HCT116 (cell line): ENCODE data around the gene CDH4. TPM values are rescaled to one million over a fixed set of nuclear protein-coding genes. Genes with fewer than 3 reads are reported as not detected.

ENCODE experiments used
- ATAC-seq: fragments of 200-7000 bp; cut with Tn5 transposase; 2 replicates; pipeline ENCODE4 v1.9.1; 2020; ENCODE audit warnings: mild to moderate bottlenecking, moderate library complexity
- BruUV-seq: library from RNA; stranded (reverse); fragments of 400-500 nt; replicated peaks from 2 replicates; lab custom pipeline; 2021; lab: Mats Ljungman, UMichigan
- CTCF ChIA-PET: fragments of 300-600 bp; sonication (Branson Sonifier 250); formaldehyde crosslinking; loops from one replicate; lab custom pipeline; 2021; ENCODE audit warnings: antibody characterized with exemption; lab: Charles Lee
- POLR2A ChIA-PET: fragments of 300-600, 350-600 bp; sonication (Branson Sonifier 250); formaldehyde crosslinking; loops from one replicate; lab custom pipeline; 2021; ENCODE audit warnings: antibody characterized with exemption; lab: Charles Lee
- RAD21 ChIA-PET, 2 experiments: fragments of 300-600 bp; sonication (Branson Sonifier 250); formaldehyde crosslinking; loops; one replicate each; lab custom pipeline; 2023; ENCODE audit warnings: low total read pairs in 2 of 2; ENCODE audit not compliant: uncharacterized antibody in 2 of 2, unreplicated experiment in 2 of 2, low non-redundant PET in 1 of 2; lab: Charles Lee
- DNase-seq: peaks from one replicate; pipeline ENCODE4 v3.0.0-alpha.2; 2010; ENCODE audit warnings: low read depth, low spot score
- H2AFZ ChIP-seq: fragments of 200-600 bp; shearing (Covaris generic), sonication (generic); 2 replicates; pipeline ENCODE4 v1.6.1; 2017; ENCODE audit warnings: low read depth, mixed run types, mixed read lengths, antibody characterized with exemption, low read length; ENCODE audit not compliant: poor library complexity, severe bottlenecking
- H3K27ac ChIP-seq: 2 replicates; pipeline ENCODE4 v1.5.1; 2012; ENCODE audit warnings: low read depth, low read length
- H3K27me3 ChIP-seq: fragments of 200-600 bp; sonication (generic); 2 replicates; pipeline ENCODE4 v1.6.1; 2016; ENCODE audit warnings: mixed run types, low read length, mixed read lengths; ENCODE audit not compliant: insufficient read depth
- H3K36me3 ChIP-seq, 2 experiments: fragments of 200-500 bp in 1 of 2; fragments of 200-600 bp in 1 of 2; sonication (Bioruptor generic) in 1 of 2; sonication (generic) in 1 of 2; 2 replicates each; pipeline versions ENCODE4 v1.5.1 to v1.6.1; 2014 to 2016; ENCODE audit warnings: low read length in 2 of 2, inconsistent platforms in 1 of 2, mixed read lengths in 1 of 2, mixed run types in 1 of 2; ENCODE audit not compliant: insufficient read depth in 2 of 2, control insufficient read depth in 1 of 2
- H3K4me1 ChIP-seq, 2 experiments: fragments of 200-600 bp in 1 of 2; sonication (generic) in 1 of 2; 2 replicates each; pipeline versions ENCODE4 v1.5.1 to v1.6.1; 2012 to 2017; ENCODE audit warnings: low read length in 2 of 2, inconsistent platforms in 1 of 2, mild to moderate bottlenecking in 1 of 2, mixed read lengths in 1 of 2, mixed run types in 1 of 2, moderate library complexity in 1 of 2; ENCODE audit not compliant: insufficient read depth in 2 of 2, control insufficient read depth in 1 of 2
- H3K4me2 ChIP-seq: fragments of 200-600 bp; sonication (generic); 2 replicates; pipeline ENCODE4 v1.6.1; 2017; ENCODE audit warnings: mixed run types, low read length, mixed read lengths
- H3K4me3 ChIP-seq, 2 experiments: fragments of 200-600 bp in 1 of 2; sonication (generic) in 1 of 2; replicated peaks in 1 of 2; 2 replicates each; pipeline ENCODE4 v1.5.1; 2011 to 2016; ENCODE audit warnings: low read length in 2 of 2, control low read depth in 1 of 2, low read depth in 1 of 2, mild to moderate bottlenecking in 1 of 2, mixed read lengths in 1 of 2, mixed run types in 1 of 2
- H3K79me2 ChIP-seq: fragments of 200-600 bp; sonication (generic); 2 replicates; pipeline ENCODE4 v1.6.1; 2017; ENCODE audit warnings: mild to moderate bottlenecking, mixed run types, low read length, moderate library complexity, mixed read lengths; ENCODE audit not compliant: insufficient read depth
- H3K9ac ChIP-seq: fragments of 200-600 bp; sonication (generic); 2 replicates; pipeline ENCODE4 v1.6.1; 2016; ENCODE audit warnings: low read length, mixed read lengths
- H3K9me2 ChIP-seq: fragments of 200-600 bp; sonication (generic), shearing (Covaris generic); 2 replicates; pipeline ENCODE4 v1.6.1; 2017; ENCODE audit warnings: mixed run types, mild to moderate bottlenecking, moderate library complexity; ENCODE audit not compliant: insufficient read depth
- H3K9me3 ChIP-seq, 2 experiments: fragments of 200-500 bp in 1 of 2; fragments of 200-600 bp in 1 of 2; sonication (Bioruptor generic) in 1 of 2; sonication (generic) in 1 of 2; 2 replicates each; pipeline ENCODE4 v1.6.1; 2014 to 2017; ENCODE audit warnings: low read length in 2 of 2, mixed read lengths in 2 of 2, inconsistent platforms in 1 of 2, low read depth in 1 of 2, mild to moderate bottlenecking in 1 of 2, mixed run types in 1 of 2, moderate library complexity in 1 of 2; ENCODE audit not compliant: control insufficient read depth in 1 of 2, insufficient read depth in 1 of 2
- H4K20me1 ChIP-seq: fragments of 200-600 bp; sonication (generic), shearing (Covaris generic); 2 replicates; pipeline ENCODE4 v1.6.1; 2017; ENCODE audit warnings: mixed run types, mild to moderate bottlenecking, moderate library complexity; ENCODE audit not compliant: insufficient read depth
- CBX3 ChIP-seq: IDR thresholded peaks from 2 replicates; pipeline ENCODE4 v1.6.1; 2012; ENCODE audit warnings: low read depth
- CEBPB ChIP-seq: IDR thresholded peaks from 2 replicates; pipeline ENCODE4 v1.6.1; 2012; ENCODE audit warnings: low read depth
- ELF1 ChIP-seq: IDR thresholded peaks from 2 replicates; pipeline ENCODE4 v1.6.1; 2012; ENCODE audit warnings: low read depth, borderline replicate concordance
- EZH2phosphoT487 ChIP-seq: fragments of 200-600 bp; IDR thresholded peaks from 2 replicates; pipeline ENCODE4 v1.6.1; 2018; ENCODE audit warnings: antibody characterized with exemption, borderline replicate concordance
- POLR2A ChIP-seq: IDR thresholded peaks from 2 replicates; pipeline ENCODE4 v1.7.0; 2011; ENCODE audit warnings: borderline replicate concordance; ENCODE audit not compliant: insufficient read depth, insufficient read length; ENCODE audit errors: extremely low read depth
- POLR2AphosphoS5 ChIP-seq: IDR thresholded peaks from 2 replicates; pipeline ENCODE4 v1.6.1; 2011; ENCODE audit warnings: mild to moderate bottlenecking, low read depth, low read length, moderate library complexity
- RAD21 ChIP-seq: IDR thresholded peaks from 2 replicates; pipeline ENCODE4 v1.6.1; 2012; ENCODE audit warnings: low read depth, mild to moderate bottlenecking
- SIN3A ChIP-seq: IDR thresholded peaks from 2 replicates; pipeline ENCODE4 v1.6.1; 2012; ENCODE audit warnings: low read depth
- SP1 ChIP-seq: IDR thresholded peaks from 2 replicates; pipeline ENCODE4 v1.6.1; 2012; ENCODE audit warnings: low read depth
- TCF7L2 ChIP-seq: IDR thresholded peaks from 2 replicates; pipeline ENCODE4 v1.7.0; 2011; ENCODE audit warnings: borderline replicate concordance, inconsistent platforms; ENCODE audit not compliant: insufficient read depth, insufficient read length; ENCODE audit errors: extremely low read depth
- YY1 ChIP-seq: IDR thresholded peaks from 2 replicates; pipeline ENCODE4 v1.6.1; 2011; ENCODE audit warnings: low read length, low read depth, moderate library complexity, mild to moderate bottlenecking; ENCODE audit not compliant: insufficient replicate concordance; ENCODE audit errors: extremely low read depth
- ZFX ChIP-seq: fragments of 450-650 bp; IDR thresholded peaks from 2 replicates; pipeline ENCODE4 v1.6.1; 2017
- intact Hi-C: fragments of 100-400 bp; cut with micrococcal nuclease; formaldehyde crosslinking; loops from 2 replicates; pipeline ENCODE4 v1.10.0; 2022
- total RNA-seq: library from RNA; stranded (reverse); gene quantifications from one replicate; pipeline ENCODE4 v1.2.1, GENCODE V29; 2021; ENCODE audit not compliant: unreplicated experiment
- TF ChIP-seq, protein P1 (sequence below): IDR thresholded peaks from 2 replicates; pipeline ENCODE4 v1.6.1; 2012
- TF ChIP-seq, protein P2 (sequence below), 3 experiments: fragments of 200-600 bp in 1 of 3; sonication (generic) in 1 of 3; IDR thresholded peaks in 2 of 3; conservative IDR thresholded peaks in 1 of 3; 2 replicates each; pipeline ENCODE4 v1.5.1; 2012 to 2017; ENCODE audit warnings: low read depth in 2 of 3, low read length in 2 of 3, antibody characterized with exemption in 1 of 3, borderline replicate concordance in 1 of 3, control low read depth in 1 of 3, mild to moderate bottlenecking in 1 of 3, mixed read lengths in 1 of 3, mixed run types in 1 of 3, moderate library complexity in 1 of 3; ENCODE audit not compliant: insufficient read depth in 1 of 3
- TF ChIP-seq, protein P3 (sequence below): IDR thresholded peaks from 2 replicates; pipeline ENCODE4 v1.6.1; 2012; ENCODE audit warnings: low read depth

The CDH4 gene
- total RNA-seq, 1 experiment from 2014 or later = not detected

DNA sequence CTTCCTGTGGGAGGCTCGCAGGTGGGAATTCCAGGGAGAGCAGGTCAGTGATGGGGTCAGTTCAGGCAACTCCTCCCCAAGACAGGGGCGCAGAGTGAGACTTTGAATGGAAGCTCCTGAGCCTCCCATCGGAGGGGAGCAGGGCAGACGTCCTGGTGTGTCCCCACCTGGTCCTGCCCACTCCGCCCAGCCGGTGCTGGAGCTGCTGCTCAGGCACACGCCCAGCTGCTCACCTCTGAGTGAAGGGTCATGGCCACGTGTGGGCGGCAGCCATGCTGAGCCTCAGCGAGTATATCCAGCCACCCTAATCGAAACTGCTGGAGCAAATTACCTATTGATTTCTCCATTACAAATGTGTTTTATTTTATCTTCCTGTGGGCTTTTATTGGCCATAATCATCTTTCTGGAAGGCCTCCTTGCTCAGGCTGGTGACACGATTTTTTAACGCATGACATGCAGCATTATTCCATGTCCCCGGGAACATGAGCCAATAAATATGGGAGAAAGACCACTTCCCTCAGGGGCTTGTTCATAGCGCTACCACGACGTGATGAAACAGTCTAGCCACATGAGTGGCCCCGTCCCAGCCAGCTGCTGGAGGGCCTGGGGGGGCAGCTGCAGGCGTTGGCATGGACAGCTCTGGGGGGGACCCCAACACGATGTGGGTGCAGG, 665.5 kb downstream of the CDH4 start:
- peaks cover 0 to 5% of the 10 kb centered on the region in 2 experiments; a peak in 2 of 4 replicates for H3K9me3 ChIP-seq
- ChIA-PET RAD21 (no interaction called here), CTCF (no interaction called here), POLR2A (no interaction called here)
- H3K4me2 ChIP-seq = peak overlapping the region; percentile 30; the same call in 1 of the 2 replicates
- H3K4me1 ChIP-seq = peaks cover 5 to 7% of the 10 kb centered on the region in 2 experiments; a peak in 3 of 4 replicates
- H2AFZ ChIP-seq = no peak overlapping the region
- no peaks in the 10 kb centered on the region for H3K36me3 ChIP-seq
- no peak overlapping the region for H3K27ac ChIP-seq
- no peaks in the 10 kb centered on the region for H3K9me2 ChIP-seq
- no peak overlapping the region for H3K4me3 ChIP-seq
- DNase-seq (no peak), ATAC-seq (no peak; the same call in 1 of the 2 replicates)
- H3K79me2 ChIP-seq = no peaks in the 10 kb centered on the region
- no peak overlapping the region for H3K9ac ChIP-seq
- no TSS peak for BruUV-seq
- intact Hi-C loops = no loop called here
- H3K27me3 ChIP-seq = peaks cover 4% of the 10 kb centered on the region; the same call in 1 of the 2 replicates
- no peaks in the 10 kb centered on the region for H4K20me1 ChIP-seq
- TF ChIP-seq, protein P1, sequence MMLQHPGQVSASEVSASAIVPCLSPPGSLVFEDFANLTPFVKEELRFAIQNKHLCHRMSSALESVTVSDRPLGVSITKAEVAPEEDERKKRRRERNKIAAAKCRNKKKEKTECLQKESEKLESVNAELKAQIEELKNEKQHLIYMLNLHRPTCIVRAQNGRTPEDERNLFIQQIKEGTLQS = no peak
- TF ChIP-seq EZH2phosphoT487 (no peak), SP1 (no peak), ELF1 (no peak), CEBPB (no peak), SIN3A (no peak), ZFX (no peak), CBX3 (no peak)

DNA sequence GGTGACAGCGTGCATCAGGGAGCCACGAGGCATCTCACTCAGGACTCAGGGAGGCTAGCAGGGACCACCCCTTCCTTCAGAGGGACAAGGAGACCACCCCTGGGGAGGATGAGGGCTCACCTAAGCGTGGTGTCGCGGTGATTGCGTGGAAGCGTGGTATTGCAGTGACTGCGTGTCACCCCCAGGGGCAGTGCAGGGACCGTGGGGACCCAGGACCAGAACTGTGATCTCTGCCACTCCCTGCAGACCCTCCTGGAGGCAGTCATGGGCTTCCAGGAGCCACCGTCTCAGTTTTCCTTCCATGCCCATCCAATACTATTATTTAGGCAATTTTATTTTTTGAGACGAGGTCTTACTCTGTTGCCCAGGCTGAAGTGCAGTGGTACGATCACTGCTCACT, 666.5 kb downstream of the CDH4 start:
- Histone ChIP-seq H3K9ac (no peak overlapping the region), H3K4me2 (no peak overlapping the region), H3K9me2 (no peaks in the 10 kb centered on the region), H3K27ac (no peak overlapping the region), H3K79me2 (no peaks in the 10 kb centered on the region), H3K4me1 (peaks cover 5 to 7% of the 10 kb centered on the region in 2 experiments; a peak in 3 of 4 replicates), H3K36me3 (no peaks in the 10 kb centered on the region), H3K4me3 (no peak overlapping the region), H3K27me3 (peaks cover 4% of the 10 kb centered on the region; the same call in 1 of the 2 replicates), H4K20me1 (no peaks in the 10 kb centered on the region), H2AFZ (no peak overlapping the region), H3K9me3 (peaks cover 0 to 5% of the 10 kb centered on the region in 2 experiments; a peak in 2 of 4 replicates)
- DNase-seq (no peak), ATAC-seq (peak; percentile 68)
- no TSS peak for BruUV-seq
- CTCF ChIA-PET = no interaction called here
- intact Hi-C loops = no loop called here
- POLR2A ChIA-PET = no interaction called here
- RAD21 ChIA-PET = no interaction called here
- TF ChIP-seq YY1 (no peak), ZFX (no peak), RAD21 (peak; percentile 22; the same call in 1 of the 2 replicates), POLR2A (no peak), TCF7L2 (no peak), POLR2AphosphoS5 (no peak)
- TF ChIP-seq, protein P2, sequence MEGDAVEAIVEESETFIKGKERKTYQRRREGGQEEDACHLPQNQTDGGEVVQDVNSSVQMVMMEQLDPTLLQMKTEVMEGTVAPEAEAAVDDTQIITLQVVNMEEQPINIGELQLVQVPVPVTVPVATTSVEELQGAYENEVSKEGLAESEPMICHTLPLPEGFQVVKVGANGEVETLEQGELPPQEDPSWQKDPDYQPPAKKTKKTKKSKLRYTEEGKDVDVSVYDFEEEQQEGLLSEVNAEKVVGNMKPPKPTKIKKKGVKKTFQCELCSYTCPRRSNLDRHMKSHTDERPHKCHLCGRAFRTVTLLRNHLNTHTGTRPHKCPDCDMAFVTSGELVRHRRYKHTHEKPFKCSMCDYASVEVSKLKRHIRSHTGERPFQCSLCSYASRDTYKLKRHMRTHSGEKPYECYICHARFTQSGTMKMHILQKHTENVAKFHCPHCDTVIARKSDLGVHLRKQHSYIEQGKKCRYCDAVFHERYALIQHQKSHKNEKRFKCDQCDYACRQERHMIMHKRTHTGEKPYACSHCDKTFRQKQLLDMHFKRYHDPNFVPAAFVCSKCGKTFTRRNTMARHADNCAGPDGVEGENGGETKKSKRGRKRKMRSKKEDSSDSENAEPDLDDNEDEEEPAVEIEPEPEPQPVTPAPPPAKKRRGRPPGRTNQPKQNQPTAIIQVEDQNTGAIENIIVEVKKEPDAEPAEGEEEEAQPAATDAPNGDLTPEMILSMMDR (IDR thresholded peaks at IDR 0.05 in 2 of 3, conservative IDR thresholded peaks at IDR 0.05 in 1 of 3; ENCODE audit: borderline replicate concordance in 1 of 3, insufficient read depth in 1 of 3, low read depth in 2 of 3, low read length in 2 of 3) = peak; percentile 12 to 50 (median 44); a peak in 5 of 6 replicates
- TF ChIP-seq, protein P3, sequence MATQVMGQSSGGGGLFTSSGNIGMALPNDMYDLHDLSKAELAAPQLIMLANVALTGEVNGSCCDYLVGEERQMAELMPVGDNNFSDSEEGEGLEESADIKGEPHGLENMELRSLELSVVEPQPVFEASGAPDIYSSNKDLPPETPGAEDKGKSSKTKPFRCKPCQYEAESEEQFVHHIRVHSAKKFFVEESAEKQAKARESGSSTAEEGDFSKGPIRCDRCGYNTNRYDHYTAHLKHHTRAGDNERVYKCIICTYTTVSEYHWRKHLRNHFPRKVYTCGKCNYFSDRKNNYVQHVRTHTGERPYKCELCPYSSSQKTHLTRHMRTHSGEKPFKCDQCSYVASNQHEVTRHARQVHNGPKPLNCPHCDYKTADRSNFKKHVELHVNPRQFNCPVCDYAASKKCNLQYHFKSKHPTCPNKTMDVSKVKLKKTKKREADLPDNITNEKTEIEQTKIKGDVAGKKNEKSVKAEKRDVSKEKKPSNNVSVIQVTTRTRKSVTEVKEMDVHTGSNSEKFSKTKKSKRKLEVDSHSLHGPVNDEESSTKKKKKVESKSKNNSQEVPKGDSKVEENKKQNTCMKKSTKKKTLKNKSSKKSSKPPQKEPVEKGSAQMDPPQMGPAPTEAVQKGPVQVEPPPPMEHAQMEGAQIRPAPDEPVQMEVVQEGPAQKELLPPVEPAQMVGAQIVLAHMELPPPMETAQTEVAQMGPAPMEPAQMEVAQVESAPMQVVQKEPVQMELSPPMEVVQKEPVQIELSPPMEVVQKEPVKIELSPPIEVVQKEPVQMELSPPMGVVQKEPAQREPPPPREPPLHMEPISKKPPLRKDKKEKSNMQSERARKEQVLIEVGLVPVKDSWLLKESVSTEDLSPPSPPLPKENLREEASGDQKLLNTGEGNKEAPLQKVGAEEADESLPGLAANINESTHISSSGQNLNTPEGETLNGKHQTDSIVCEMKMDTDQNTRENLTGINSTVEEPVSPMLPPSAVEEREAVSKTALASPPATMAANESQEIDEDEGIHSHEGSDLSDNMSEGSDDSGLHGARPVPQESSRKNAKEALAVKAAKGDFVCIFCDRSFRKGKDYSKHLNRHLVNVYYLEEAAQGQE = no peak
